GM18498 (cell line): ENCODE data around the gene SQSTM1.
"Not testable (repeated sequence)": the region's sequence is repeated elsewhere in the genome, so short reads cannot be mapped to it uniquely, and the experiment has no call there.

Experiments used
- ATAC-seq: cut with Tn5 transposase; IDR thresholded peaks from one replicate; pipeline ENCODE4 v1.9.1; 2021; ENCODE audit warnings: mild to moderate bottlenecking, moderate library complexity; ENCODE audit not compliant: unreplicated experiment

The SQSTM1 gene

GRCh38 chr5:179820483-179821297 is at the start of gene SQSTM1:
SQSTM1 (plus strand) TSS chr5:179820905; CDS start chr5:179820937, 32 bp downstream.
- peak; percentile 45 for ATAC-seq

GRCh38 chr5:179771311-179771895 is 49.3 kb upstream of the SQSTM1 start:
- ATAC-seq: no peak

GRCh38 chr5:179772351-179772750 is 48.4 kb upstream of the SQSTM1 start:
- ATAC-seq: no peak

- ATAC-seq: no peak
These were observed 47.0 kb upstream of the SQSTM1 start for GRCh38 chr5:179773686-179774040.

GRCh38 chr5:179774442-179774841 is 46.3 kb upstream of the SQSTM1 start:
- ATAC-seq: no peak

GRCh38 chr5:179776411-179776938 is 44.2 kb upstream of the SQSTM1 start:
- no peak for ATAC-seq

GRCh38 chr5:179777456-179777855 is 43.2 kb upstream of the SQSTM1 start:
- ATAC-seq: no peak

- ATAC-seq: no peak
These were observed 42.8 kb upstream of the SQSTM1 start for GRCh38 chr5:179777909-179778308.

GRCh38 chr5:179778591-179778990 is 42.1 kb upstream of the SQSTM1 start:
- ATAC-seq: no peak

- no peak for ATAC-seq
These were observed 40.9 kb upstream of the SQSTM1 start for GRCh38 chr5:179779826-179780225.

GRCh38 chr5:179780362-179780761 is 40.3 kb upstream of the SQSTM1 start:
- ATAC-seq: no peak

- no peak for ATAC-seq
These were observed 38.9 kb upstream of the SQSTM1 start for GRCh38 chr5:179781846-179782245.

GRCh38 chr5:179783128-179783527 is 37.6 kb upstream of the SQSTM1 start:
- no peak for ATAC-seq

- no peak for ATAC-seq
These were observed 33.8 kb upstream of the SQSTM1 start for GRCh38 chr5:179786861-179787260.

- ATAC-seq: no peak
These were observed 32.4 kb upstream of the SQSTM1 start for GRCh38 chr5:179788193-179788854.

GRCh38 chr5:179789278-179789677 is 31.4 kb upstream of the SQSTM1 start:
- not testable (repeated sequence) for ATAC-seq

GRCh38 chr5:179791881-179792611 is 28.7 kb upstream of the SQSTM1 start:
- no peak for ATAC-seq

GRCh38 chr5:179792612-179793467 is 27.9 kb upstream of the SQSTM1 start:
- no peak for ATAC-seq

GRCh38 chr5:179793468-179794139 is 27.1 kb upstream of the SQSTM1 start, which contains the start of gene LTC4S:
LTC4S (plus strand) TSS chr5:179793986; CDS start chr5:179794081, 95 bp downstream.
- ATAC-seq: no peak
